ENCODE results near the gene ATP6V1B1. TPM values are rescaled to one million over a fixed set of nuclear protein-coding genes. Genes with fewer than 3 reads are reported as not detected.

Gene ATP6V1B1
- total RNA-seq, 3 donors from 2014 or later (not counting 1 experiment from before 2014, with no cell fraction given), result not detected

DNA sequence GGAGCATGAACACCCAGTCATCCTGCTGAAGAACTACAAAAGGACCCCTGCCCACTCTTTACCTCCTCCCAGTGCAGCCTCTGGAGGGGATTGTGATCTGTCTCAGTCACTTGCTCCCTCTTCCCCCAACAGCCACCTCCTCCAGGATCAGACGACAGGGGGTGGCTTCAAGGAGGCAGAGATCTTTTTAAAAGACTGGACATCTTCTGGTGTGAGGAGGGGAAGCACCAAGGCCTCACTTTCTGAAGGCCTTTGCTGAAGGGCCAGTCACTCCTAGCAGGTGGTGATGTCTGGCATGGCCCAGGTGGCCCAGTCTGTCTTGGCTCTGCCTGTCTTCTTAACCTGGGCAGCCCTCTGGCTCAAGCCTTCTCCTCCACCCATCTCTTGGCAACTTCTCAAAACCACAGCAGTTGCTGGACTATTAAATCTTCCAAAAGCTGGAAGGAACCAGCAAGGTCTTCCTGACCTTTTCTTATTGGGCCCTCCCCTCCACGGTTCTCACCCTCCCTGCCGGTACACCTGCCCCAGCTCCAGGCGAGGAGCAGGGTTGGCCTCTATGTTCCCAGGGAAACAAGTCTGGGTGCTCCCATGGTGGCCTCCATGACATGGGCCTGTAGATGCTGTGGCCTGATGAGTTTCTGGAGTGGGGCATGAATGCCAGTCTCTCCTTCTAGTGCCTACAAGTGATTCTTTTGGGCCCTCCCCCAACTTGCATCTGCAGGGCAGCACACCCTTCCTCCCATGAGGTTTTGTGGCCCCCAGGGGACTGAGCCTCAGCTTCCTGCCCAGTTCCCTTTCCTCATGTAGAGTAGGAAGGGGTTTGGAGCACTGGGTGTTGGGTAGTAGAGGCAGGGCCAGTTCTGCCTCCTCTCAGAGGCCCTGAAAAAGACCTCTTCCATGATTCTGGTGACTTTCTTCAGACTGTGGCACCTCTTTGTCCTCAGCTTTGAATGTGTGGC lies 5.0 kb upstream of the ATP6V1B1 start:
- TF ChIP-seq, protein P1, sequence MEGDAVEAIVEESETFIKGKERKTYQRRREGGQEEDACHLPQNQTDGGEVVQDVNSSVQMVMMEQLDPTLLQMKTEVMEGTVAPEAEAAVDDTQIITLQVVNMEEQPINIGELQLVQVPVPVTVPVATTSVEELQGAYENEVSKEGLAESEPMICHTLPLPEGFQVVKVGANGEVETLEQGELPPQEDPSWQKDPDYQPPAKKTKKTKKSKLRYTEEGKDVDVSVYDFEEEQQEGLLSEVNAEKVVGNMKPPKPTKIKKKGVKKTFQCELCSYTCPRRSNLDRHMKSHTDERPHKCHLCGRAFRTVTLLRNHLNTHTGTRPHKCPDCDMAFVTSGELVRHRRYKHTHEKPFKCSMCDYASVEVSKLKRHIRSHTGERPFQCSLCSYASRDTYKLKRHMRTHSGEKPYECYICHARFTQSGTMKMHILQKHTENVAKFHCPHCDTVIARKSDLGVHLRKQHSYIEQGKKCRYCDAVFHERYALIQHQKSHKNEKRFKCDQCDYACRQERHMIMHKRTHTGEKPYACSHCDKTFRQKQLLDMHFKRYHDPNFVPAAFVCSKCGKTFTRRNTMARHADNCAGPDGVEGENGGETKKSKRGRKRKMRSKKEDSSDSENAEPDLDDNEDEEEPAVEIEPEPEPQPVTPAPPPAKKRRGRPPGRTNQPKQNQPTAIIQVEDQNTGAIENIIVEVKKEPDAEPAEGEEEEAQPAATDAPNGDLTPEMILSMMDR (IDR thresholded peaks at IDR 0.05), result no peak
- ATAC-seq (no peak), DNase-seq (no peak)
- Histone ChIP-seq H3K27me3 (ENCODE audit: control insufficient read depth, insufficient read depth, low read length) (no peaks in the 10 kb centered on the region), H3K9me3 (ENCODE audit: control insufficient read depth, insufficient read depth, low read length) (no peaks in the 10 kb centered on the region), H3K27ac (ENCODE audit: low read length) (no peak overlapping the region), H3K4me1 (ENCODE audit: control insufficient read depth, insufficient read depth, low read length) (no peaks in the 10 kb centered on the region), H3K4me3 (ENCODE audit: low read length) (no peak overlapping the region), H3K36me3 (ENCODE audit: control insufficient read depth, insufficient read depth, low read length) (no peaks in the 10 kb centered on the region)
- Mint-ChIP-seq H3K4me3 (no peak overlapping the region), H3K9me3 (no peaks in the 10 kb centered on the region), H3K27me3 (ENCODE audit: low read depth in 2 of 2) (peaks cover 11 to 17% of the 10 kb centered on the region in 2 donors), H3K4me1 (no peaks in the 10 kb centered on the region), H3K36me3 (no peaks in the 10 kb centered on the region), H3K27ac (no peak overlapping the region)
- intact Hi-C loops (cut with micrococcal nuclease), result no loop called here
- 74% methylated on average over 4 of the region's 4 CpGs for WGBS (ENCODE audit: insufficient coverage)

DNA sequence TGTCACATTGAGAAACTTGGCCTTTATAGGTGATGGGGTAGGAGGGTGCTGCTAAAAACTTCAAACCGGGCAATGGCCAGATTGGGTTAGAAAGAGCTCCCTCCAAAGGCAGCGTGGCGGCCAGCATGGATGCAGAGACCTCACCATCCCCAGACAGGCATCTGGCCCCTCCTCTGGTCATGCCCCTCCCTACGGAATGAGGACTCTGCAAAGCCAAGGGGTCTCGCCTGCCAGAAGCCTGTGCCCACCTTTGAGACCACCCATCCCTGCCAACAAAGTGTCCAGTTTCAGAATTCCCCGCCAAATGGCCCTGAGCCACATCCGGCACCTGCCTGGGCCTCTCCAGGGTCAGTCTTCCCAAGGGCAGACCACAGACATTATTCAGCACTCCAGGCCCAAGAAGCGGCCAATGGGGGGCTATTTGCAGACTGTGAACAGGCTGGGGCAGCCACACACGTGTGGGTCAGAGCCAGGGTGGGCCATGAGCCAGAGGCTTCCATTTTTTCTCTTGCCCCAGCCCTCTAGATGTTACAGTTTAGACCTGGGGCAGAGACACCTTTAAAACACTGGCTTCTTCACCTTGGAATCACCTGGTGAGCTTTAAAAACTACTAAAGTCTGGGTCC lies 4.2 kb upstream of the ATP6V1B1 start:
- H3K4me3 ChIP-seq (ENCODE audit: low read length), result no peak overlapping the region
- H3K27me3 ChIP-seq (ENCODE audit: control insufficient read depth, insufficient read depth, low read length), result no peaks in the 10 kb centered on the region
- Mint-ChIP-seq H3K36me3 (no peaks in the 10 kb centered on the region), H3K27ac (no peak overlapping the region), H3K9me3 (no peaks in the 10 kb centered on the region), H3K4me1 (no peaks in the 10 kb centered on the region), H3K27me3 (ENCODE audit: low read depth in 2 of 2) (peaks cover 11 to 17% of the 10 kb centered on the region in 2 donors), H3K4me3 (no peak overlapping the region)
- no peaks in the 10 kb centered on the region for H3K4me1 ChIP-seq (ENCODE audit: control insufficient read depth, insufficient read depth, low read length)
- H3K36me3 ChIP-seq (ENCODE audit: control insufficient read depth, insufficient read depth, low read length), result no peaks in the 10 kb centered on the region
- ATAC-seq (no peak), DNase-seq (no peak)
- 82% methylated on average over 9 of the region's 9 CpGs for WGBS (ENCODE audit: insufficient coverage)
- TF ChIP-seq, protein P1 (IDR thresholded peaks at IDR 0.05), result no peak
- H3K27ac ChIP-seq (ENCODE audit: low read length), result no peak overlapping the region
- H3K9me3 ChIP-seq (ENCODE audit: control insufficient read depth, insufficient read depth, low read length), result no peaks in the 10 kb centered on the region
- intact Hi-C loops (cut with micrococcal nuclease), result no loop called here

GRCh38 chr2:70932631-70933230 lies 3.0 kb upstream of the ATP6V1B1 start:
- H3K27ac ChIP-seq (ENCODE audit: low read length), result no peak overlapping the region
- ATAC-seq (no peak), DNase-seq (no peak)
- no peak overlapping the region for H3K27ac Mint-ChIP-seq
- no peaks in the 10 kb centered on the region for H3K36me3 ChIP-seq (ENCODE audit: control insufficient read depth, insufficient read depth, low read length)
- intact Hi-C loops (cut with micrococcal nuclease), result no loop called here
- H3K4me3 Mint-ChIP-seq, result no peak overlapping the region
- H3K36me3 Mint-ChIP-seq, result no peaks in the 10 kb centered on the region
- H3K4me3 ChIP-seq (ENCODE audit: low read length), result no peak overlapping the region
- H3K4me1 ChIP-seq (ENCODE audit: control insufficient read depth, insufficient read depth, low read length), result no peaks in the 10 kb centered on the region
- no peaks in the 10 kb centered on the region for H3K27me3 ChIP-seq (ENCODE audit: control insufficient read depth, insufficient read depth, low read length)
- H3K27me3 Mint-ChIP-seq (ENCODE audit: low read depth in 2 of 2), result peaks cover 11 to 15% of the 10 kb centered on the region in 2 donors
- TF ChIP-seq, protein P1 (IDR thresholded peaks at IDR 0.05), result no peak
- H3K4me1 Mint-ChIP-seq, result no peaks in the 10 kb centered on the region
- no peaks in the 10 kb centered on the region for H3K9me3 ChIP-seq (ENCODE audit: control insufficient read depth, insufficient read depth, low read length)
- no peaks in the 10 kb centered on the region for H3K9me3 Mint-ChIP-seq
- 92% methylated on average over 21 of the region's 21 CpGs for WGBS (ENCODE audit: insufficient coverage)

Data from natural killer cell (primary cell).